OCI-LY7 (cell line): ENCODE data around the gene DEPP1.

Source experiments
- CTCF ChIP-seq: fragments of 200-600 bp; sonication (generic); conservative IDR thresholded peaks from 2 replicates; pipeline ENCODE4 v1.5.1; 2014; ENCODE audit warnings: mild to moderate bottlenecking, antibody characterized with exemption, low read length, moderate library complexity, mixed read lengths
- EZH2phosphoT487 ChIP-seq: fragments of 200-600 bp; sonication (generic); IDR thresholded peaks from 2 replicates; pipeline ENCODE4 v1.6.1; 2018; ENCODE audit warnings: low read depth, borderline replicate concordance, mild to moderate bottlenecking, mixed run types, antibody characterized with exemption, low read length, moderate library complexity, mixed read lengths

GRCh38 chr10:44963772-44964633 lies 14.6 kb downstream of the DEPP1 start:
- TF ChIP-seq CTCF (no peak), EZH2phosphoT487 (no peak)
